HEK293 (cell line): ENCODE data around the gene LASP1.

ENCODE experiments used
- CTCF ChIA-PET: fragments of 350-600 bp; formaldehyde crosslinking; extraction: SDS; loops from one replicate; lab custom pipeline; 2021; ENCODE audit warnings: antibody characterized with exemption; lab: Yijun Ruan, JAX
- POLR2A ChIA-PET: fragments of 300-600 bp; formaldehyde crosslinking; extraction: SDS; loops from one replicate; lab custom pipeline; 2020; ENCODE audit warnings: antibody characterized with exemption, inconsistent platforms; lab: Yijun Ruan, JAX
- H3K27ac ChIP-seq: fragments of 200-500 bp; sonication (Bioruptor generic); 2 replicates; pipeline ENCODE4 v1.5.1; 2014; ENCODE audit warnings: low read depth, low read length, control low read depth, inconsistent platforms; ENCODE audit errors: extremely low read depth
- H3K36me3 ChIP-seq, 2 experiments: fragments of 200-500 bp in 1 of 2; sonication (Bioruptor generic) in 1 of 2; 1 replicate in 1 of 2; 2 replicates in 1 of 2; pipeline ENCODE4 v1.5.1; 2014 to 2017; ENCODE audit warnings: inconsistent platforms in 2 of 2, low read length in 2 of 2; ENCODE audit not compliant: control insufficient read depth in 2 of 2, insufficient read depth in 1 of 2
- H3K4me1 ChIP-seq: fragments of 200-500 bp; sonication (Bioruptor generic); 2 replicates; pipeline ENCODE4 v1.5.1; 2014; ENCODE audit warnings: mild to moderate bottlenecking, low read length, inconsistent platforms; ENCODE audit not compliant: control insufficient read depth, insufficient read depth
- H3K4me3 ChIP-seq: 2 replicates; pipeline ENCODE4 v1.5.1; 2011; ENCODE audit warnings: low read depth, mild to moderate bottlenecking, control low read depth, low read length, moderate library complexity
- H3K9me3 ChIP-seq: fragments of 200-500 bp; sonication (Bioruptor generic); 2 replicates; pipeline ENCODE4 v1.5.1; 2014; ENCODE audit warnings: low read depth, low read length, inconsistent platforms; ENCODE audit not compliant: control insufficient read depth, insufficient read depth
- BCL11A ChIP-seq: fragments of 450-650 bp; formaldehyde crosslinking; IDR thresholded peaks from 2 replicates; pipeline ENCODE4 v1.5.1; 2016; ENCODE audit warnings: low read depth, missing biosample characterization, missing genetic modification characterization
- GLIS2 ChIP-seq: fragments of 450-650 bp; formaldehyde crosslinking; IDR thresholded peaks from 2 replicates; pipeline ENCODE4 v1.5.1; 2016; ENCODE audit warnings: missing biosample characterization, missing genetic modification characterization
- IKZF3 ChIP-seq: fragments of 450-650 bp; IDR thresholded peaks from 2 replicates; pipeline ENCODE4 v1.5.0; 2018; ENCODE audit warnings: missing biosample characterization, mild to moderate bottlenecking, missing genetic modification characterization, moderate library complexity
- PRDM1 ChIP-seq: fragments of 450-650 bp; formaldehyde crosslinking; IDR thresholded peaks from 2 replicates; pipeline ENCODE4; 2016; ENCODE audit warnings: missing biosample characterization, missing genetic modification characterization
- ZBTB11 ChIP-seq: fragments of 450-650 bp; formaldehyde crosslinking; conservative IDR thresholded peaks from 2 replicates; pipeline ENCODE4 v1.5.1; 2016; ENCODE audit warnings: low read depth, missing biosample characterization, missing genetic modification characterization
- ZNF114 ChIP-seq: fragments of 450-650 bp; formaldehyde crosslinking; IDR thresholded peaks from 2 replicates; pipeline ENCODE4 v1.5.0; 2017; ENCODE audit warnings: missing biosample characterization, missing genetic modification characterization
- ZNF133 ChIP-seq: fragments of 450-650 bp; formaldehyde crosslinking; IDR thresholded peaks from 2 replicates; pipeline ENCODE4 v1.5.1; 2016; ENCODE audit warnings: missing biosample characterization, missing genetic modification characterization
- ZNF138 ChIP-seq: fragments of 450-650 bp; formaldehyde crosslinking; IDR thresholded peaks from 2 replicates; pipeline ENCODE4 v1.5.1; 2016; ENCODE audit warnings: missing biosample characterization, missing genetic modification characterization, borderline replicate concordance
- ZNF146 ChIP-seq: fragments of 450-650 bp; formaldehyde crosslinking; IDR thresholded peaks from 2 replicates; pipeline ENCODE4 v1.5.1; 2016; ENCODE audit warnings: missing biosample characterization, missing genetic modification characterization
- ZNF169 ChIP-seq: fragments of 450-650 bp; formaldehyde crosslinking; IDR thresholded peaks from 2 replicates; pipeline ENCODE4 v1.5.1; 2016; ENCODE audit warnings: missing biosample characterization, missing genetic modification characterization
- ZNF2 ChIP-seq: fragments of 450-650 bp; formaldehyde crosslinking; IDR thresholded peaks from 2 replicates; pipeline ENCODE4 v1.5.1; 2016; ENCODE audit warnings: missing biosample characterization, missing genetic modification characterization
- ZNF350 ChIP-seq: fragments of 450-650 bp; formaldehyde crosslinking; IDR thresholded peaks from 2 replicates; pipeline ENCODE4 v1.5.0; 2017; ENCODE audit warnings: missing biosample characterization, mild to moderate bottlenecking, missing genetic modification characterization
- ZNF37A ChIP-seq: fragments of 450-650 bp; IDR thresholded peaks from 2 replicates; pipeline ENCODE4 v1.5.1; 2018; ENCODE audit warnings: missing biosample characterization, missing genetic modification characterization
- ZNF404 ChIP-seq: fragments of 450-650 bp; formaldehyde crosslinking; IDR thresholded peaks from 2 replicates; pipeline ENCODE4 v1.5.1; 2017; ENCODE audit warnings: missing biosample characterization, missing genetic modification characterization
- ZNF514 ChIP-seq: fragments of 450-650 bp; formaldehyde crosslinking; IDR thresholded peaks from 2 replicates; pipeline ENCODE4 v1.5.1; 2016; ENCODE audit warnings: missing biosample characterization, missing genetic modification characterization
- ZNF529 ChIP-seq: fragments of 450-650 bp; formaldehyde crosslinking; IDR thresholded peaks from 2 replicates; pipeline ENCODE4 v1.5.1; 2017; ENCODE audit warnings: missing genetic modification characterization, missing biosample characterization; ENCODE audit not compliant: insufficient replicate concordance
- ZNF530 ChIP-seq: fragments of 450-650 bp; formaldehyde crosslinking; IDR thresholded peaks from 2 replicates; pipeline ENCODE4 v1.5.1; 2016; ENCODE audit warnings: low read depth, missing biosample characterization, missing genetic modification characterization
- ZNF555 ChIP-seq: fragments of 450-650 bp; formaldehyde crosslinking; conservative IDR thresholded peaks from 2 replicates; pipeline ENCODE4 v1.5.1; 2017; ENCODE audit warnings: missing biosample characterization, mild to moderate bottlenecking, missing genetic modification characterization, inconsistent platforms
- ZNF596 ChIP-seq: fragments of 450-650 bp; IDR thresholded peaks from 2 replicates; pipeline ENCODE4 v1.5.0; 2018; ENCODE audit warnings: missing biosample characterization, mild to moderate bottlenecking, missing genetic modification characterization, moderate library complexity
- ZNF623 ChIP-seq: fragments of 450-650 bp; formaldehyde crosslinking; IDR thresholded peaks from 2 replicates; pipeline ENCODE4 v1.5.1; 2016; ENCODE audit warnings: missing biosample characterization, missing genetic modification characterization
- ZNF629 ChIP-seq: fragments of 450-650 bp; formaldehyde crosslinking; IDR thresholded peaks from 2 replicates; pipeline ENCODE4 v1.5.1; 2017; ENCODE audit warnings: missing biosample characterization, missing genetic modification characterization
- ZNF645 ChIP-seq: fragments of 450-650 bp; formaldehyde crosslinking; IDR thresholded peaks from 2 replicates; pipeline ENCODE4; 2016; ENCODE audit warnings: missing biosample characterization, missing genetic modification characterization
- ZNF701 ChIP-seq: fragments of 450-650 bp; formaldehyde crosslinking; IDR thresholded peaks from 2 replicates; pipeline ENCODE4 v1.5.1; 2016; ENCODE audit warnings: missing biosample characterization, missing genetic modification characterization
- ZNF837 ChIP-seq: fragments of 450-650 bp; formaldehyde crosslinking; IDR thresholded peaks from 2 replicates; pipeline ENCODE4 v1.5.1; 2016; ENCODE audit warnings: missing biosample characterization, missing genetic modification characterization
- ZSCAN30 ChIP-seq: fragments of 450-650 bp; IDR thresholded peaks from 2 replicates; pipeline ENCODE4 v1.5.1; 2018; ENCODE audit warnings: missing biosample characterization, mild to moderate bottlenecking, missing genetic modification characterization, moderate library complexity
- TF ChIP-seq, protein P1 (sequence below): fragments of 450-650 bp; formaldehyde crosslinking; IDR thresholded peaks from 2 replicates; pipeline ENCODE4 v1.5.1; 2016; ENCODE audit warnings: missing biosample characterization, missing genetic modification characterization
- TF ChIP-seq, protein P2 (sequence below): fragments of 450-650 bp; formaldehyde crosslinking; IDR thresholded peaks from 2 replicates; pipeline ENCODE4 v1.5.1; 2016; ENCODE audit warnings: missing biosample characterization, missing genetic modification characterization
- TF ChIP-seq, protein P3 (sequence below): fragments of 450-650 bp; formaldehyde crosslinking; IDR thresholded peaks from 2 replicates; pipeline ENCODE4 v1.5.1; 2016; ENCODE audit warnings: missing biosample characterization, missing genetic modification characterization

Gene LASP1

DNA sequence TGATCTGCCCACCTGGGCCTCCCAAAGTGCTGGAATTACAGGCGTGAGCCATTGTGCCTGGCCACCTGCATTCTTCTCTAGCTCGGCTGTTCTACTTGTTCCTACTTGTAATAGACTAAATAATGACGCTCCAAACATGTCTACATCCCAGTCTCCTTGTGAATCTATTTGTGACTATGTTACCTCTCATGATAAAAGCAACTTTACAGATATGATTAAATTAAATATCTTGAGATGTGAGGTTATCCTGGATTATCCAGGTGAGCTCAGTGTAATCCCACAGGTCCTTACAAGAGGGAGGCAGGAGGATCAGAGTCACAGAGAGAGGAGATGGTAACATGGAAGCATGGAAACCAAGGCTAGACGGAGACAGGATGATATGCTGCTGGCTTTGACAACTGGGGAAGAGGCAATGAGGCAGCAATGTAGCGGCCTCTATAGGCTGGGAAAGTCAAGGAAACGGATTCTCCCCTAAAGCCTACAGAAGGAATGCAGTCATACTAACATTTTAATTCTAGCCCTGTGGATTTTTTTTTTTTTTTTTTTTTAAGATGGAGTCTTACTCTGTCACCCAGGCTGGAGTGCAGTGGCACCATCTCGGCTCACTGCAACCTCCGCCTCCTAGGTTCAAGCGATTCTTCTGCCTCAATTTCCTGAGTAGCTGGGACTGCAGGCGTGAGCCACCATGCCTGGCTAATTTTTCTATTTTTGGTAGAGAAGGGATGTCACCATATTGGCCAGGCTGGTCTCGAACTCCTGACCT, 5.0 kb upstream of the LASP1 start (continued):
- TF ChIP-seq, protein P1, sequence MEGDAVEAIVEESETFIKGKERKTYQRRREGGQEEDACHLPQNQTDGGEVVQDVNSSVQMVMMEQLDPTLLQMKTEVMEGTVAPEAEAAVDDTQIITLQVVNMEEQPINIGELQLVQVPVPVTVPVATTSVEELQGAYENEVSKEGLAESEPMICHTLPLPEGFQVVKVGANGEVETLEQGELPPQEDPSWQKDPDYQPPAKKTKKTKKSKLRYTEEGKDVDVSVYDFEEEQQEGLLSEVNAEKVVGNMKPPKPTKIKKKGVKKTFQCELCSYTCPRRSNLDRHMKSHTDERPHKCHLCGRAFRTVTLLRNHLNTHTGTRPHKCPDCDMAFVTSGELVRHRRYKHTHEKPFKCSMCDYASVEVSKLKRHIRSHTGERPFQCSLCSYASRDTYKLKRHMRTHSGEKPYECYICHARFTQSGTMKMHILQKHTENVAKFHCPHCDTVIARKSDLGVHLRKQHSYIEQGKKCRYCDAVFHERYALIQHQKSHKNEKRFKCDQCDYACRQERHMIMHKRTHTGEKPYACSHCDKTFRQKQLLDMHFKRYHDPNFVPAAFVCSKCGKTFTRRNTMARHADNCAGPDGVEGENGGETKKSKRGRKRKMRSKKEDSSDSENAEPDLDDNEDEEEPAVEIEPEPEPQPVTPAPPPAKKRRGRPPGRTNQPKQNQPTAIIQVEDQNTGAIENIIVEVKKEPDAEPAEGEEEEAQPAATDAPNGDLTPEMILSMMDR, result peak; percentile 28; the same call in 1 of the 2 replicates
- TF ChIP-seq ZNF37A (tag by site-specific recombination) (no peak), ZNF169 (no peak), ZNF837 (tag by site-specific recombination) (no peak), ZNF350 (tag by site-specific recombination) (no peak), ZNF2 (tag by site-specific recombination) (no peak), ZNF133 (tag by site-specific recombination) (no peak), ZNF645 (tag by site-specific recombination) (no peak), ZNF596 (tag by site-specific recombination) (no peak), ZNF114 (tag by site-specific recombination) (no peak), ZSCAN30 (tag by site-specific recombination) (no peak)
- TF ChIP-seq, protein P2, sequence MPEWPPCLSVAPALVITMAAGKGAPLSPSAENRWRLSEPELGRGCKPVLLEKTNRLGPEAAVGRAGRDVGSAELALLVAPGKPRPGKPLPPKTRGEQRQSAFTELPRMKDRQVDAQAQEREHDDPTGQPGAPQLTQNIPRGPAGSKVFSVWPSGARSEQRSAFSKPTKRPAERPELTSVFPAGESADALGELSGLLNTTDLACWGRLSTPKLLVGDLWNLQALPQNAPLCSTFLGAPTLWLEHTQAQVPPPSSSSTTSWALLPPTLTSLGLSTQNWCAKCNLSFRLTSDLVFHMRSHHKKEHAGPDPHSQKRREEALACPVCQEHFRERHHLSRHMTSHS (tag by site-specific recombination), result no peak
- TF ChIP-seq, protein P3, sequence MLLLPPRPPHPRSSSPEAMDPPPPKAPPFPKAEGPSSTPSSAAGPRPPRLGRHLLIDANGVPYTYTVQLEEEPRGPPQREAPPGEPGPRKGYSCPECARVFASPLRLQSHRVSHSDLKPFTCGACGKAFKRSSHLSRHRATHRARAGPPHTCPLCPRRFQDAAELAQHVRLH (tag by site-specific recombination), result peak; percentile 49; the same call in 1 of the 2 replicates

DNA sequence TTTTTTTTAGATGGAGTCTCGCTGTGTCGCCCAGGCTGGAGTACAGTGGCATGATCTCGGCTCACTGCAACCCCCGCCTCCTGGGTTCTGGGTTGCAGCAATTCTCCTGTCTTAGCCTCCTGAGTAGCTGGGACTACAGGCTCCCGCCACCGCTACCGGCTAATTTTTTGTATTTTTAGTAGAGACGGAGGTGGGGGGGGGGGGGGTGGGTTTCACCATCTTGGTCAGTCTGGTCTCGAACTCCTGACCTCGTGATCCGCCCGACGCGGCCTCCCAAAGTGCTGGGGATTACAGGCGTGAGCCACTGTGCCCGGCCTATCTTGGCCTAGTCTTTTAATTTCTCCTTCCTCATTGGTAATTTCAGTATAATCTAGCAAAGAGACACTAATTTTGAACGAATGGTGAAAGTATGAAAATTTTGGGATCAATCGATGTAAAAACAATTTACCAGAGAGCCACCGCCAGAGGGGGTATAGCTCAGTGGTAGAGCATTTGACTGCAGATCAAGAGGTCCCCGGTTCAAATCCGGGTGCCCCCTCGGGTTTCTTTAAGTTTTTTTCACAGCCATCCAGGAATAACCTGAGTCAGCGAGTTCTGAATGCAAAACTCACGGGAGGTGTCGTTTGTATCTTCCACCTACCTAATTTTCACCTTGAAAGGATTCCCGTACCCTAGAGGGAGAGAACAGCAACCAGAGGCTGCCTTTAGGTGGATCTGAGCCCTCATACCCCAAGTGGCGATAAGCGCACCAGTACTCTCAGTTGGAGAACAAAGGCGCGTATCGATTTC, 2.5 kb upstream of the LASP1 start:
- Histone ChIP-seq H3K4me3 (peak overlapping the region; percentile 39), H3K27ac (peak overlapping the region; percentile 29; the same call in 1 of the 2 replicates), H3K36me3 (no peaks in the 10 kb centered on the region), H3K4me1 (peaks cover 7% of the 10 kb centered on the region), H3K9me3 (no peaks in the 10 kb centered on the region)
- ChIA-PET POLR2A (interaction anchor here (0.6 to 4.1 kb wide), 4 partner anchors 14 to 287 kb away, joined by 3 to 24 read pairs (median 7); partner anchors contain the start of gene RPL23), CTCF (interaction anchor here (0.6 to 1.3 kb wide), 8 partner anchors 12 to 333 kb away, joined by 3 to 8 read pairs (median 4); partner anchors contain the start of genes LASP1NB and RPL19)
- no peak for TF ChIP-seq ZNF350 (tag by site-specific recombination)
- no peak for TF ChIP-seq ZNF146
- no peak for TF ChIP-seq ZNF404
- TF ChIP-seq PRDM1, result peak; percentile 66
- TF ChIP-seq BCL11A (tag by site-specific recombination), result peak; percentile 25; the same call in 1 of the 2 replicates
- peak; percentile 73 for TF ChIP-seq GLIS2 (tag by site-specific recombination)
- TF ChIP-seq ZNF701 (tag by site-specific recombination), result no peak
- no peak for TF ChIP-seq ZNF514
- no peak for TF ChIP-seq ZNF529
- no peak for TF ChIP-seq ZNF555
- no peak for TF ChIP-seq ZNF138 (tag by site-specific recombination)
- peak; percentile 53 for TF ChIP-seq ZNF629 (tag by site-specific recombination)
- TF ChIP-seq ZNF623, result no peak
- no peak for TF ChIP-seq ZNF530 (tag by site-specific recombination)
- TF ChIP-seq ZBTB11 (tag by site-specific recombination), result 0 out of 2 replicates have a peak, but pooled peaks have one; percentile 14
- TF ChIP-seq IKZF3 (tag by site-specific recombination), result 0 out of 2 replicates have a peak, but pooled peaks have one; percentile 13
